ACC112 (cell line): Measurements from ENCODE around the gene CIB4.

Experiments used
- H2AFZ ChIP-seq: fragments of 200-600 bp; sonication (generic); one replicate; pipeline ENCODE4 v1.6.0; 2017; ENCODE audit warnings: antibody characterized with exemption, low read length; ENCODE audit not compliant: unreplicated experiment
- H3K27ac ChIP-seq: fragments of 200-600 bp; sonication (generic); 2 replicates; pipeline ENCODE4 v1.5.1; 2014; ENCODE audit warnings: low read depth, mild to moderate bottlenecking, antibody characterized with exemption, low read length, moderate library complexity
- H3K27me3 ChIP-seq: fragments of 200-600 bp; sonication (generic); 2 replicates; pipeline ENCODE4 v1.6.1; 2014; ENCODE audit warnings: mild to moderate bottlenecking, antibody characterized with exemption, low read length, moderate library complexity, mixed read lengths; ENCODE audit not compliant: insufficient read depth
- H3K36me3 ChIP-seq: fragments of 200-600 bp; sonication (generic); 2 replicates; pipeline ENCODE4 v1.6.1; 2016; ENCODE audit warnings: mild to moderate bottlenecking, antibody characterized with exemption, low read length, moderate library complexity, mixed read lengths; ENCODE audit not compliant: insufficient read depth
- H3K4me1 ChIP-seq: fragments of 200-600 bp; sonication (generic); one replicate; pipeline ENCODE4 v1.6.1; 2016; ENCODE audit warnings: low read length, mixed read lengths; ENCODE audit not compliant: insufficient read depth, unreplicated experiment, control insufficient read depth
- H3K4me3 ChIP-seq: fragments of 200-600 bp; sonication (generic); 2 replicates; pipeline ENCODE4 v1.5.1; 2014; ENCODE audit warnings: mild to moderate bottlenecking, low read depth, low read length
- H3K79me2 ChIP-seq: fragments of 200-600 bp; sonication (generic); one replicate; pipeline ENCODE4 v1.6.0; 2016; ENCODE audit warnings: low read length; ENCODE audit not compliant: control insufficient read depth, unreplicated experiment, insufficient read depth

CIB4 gene

DNA sequence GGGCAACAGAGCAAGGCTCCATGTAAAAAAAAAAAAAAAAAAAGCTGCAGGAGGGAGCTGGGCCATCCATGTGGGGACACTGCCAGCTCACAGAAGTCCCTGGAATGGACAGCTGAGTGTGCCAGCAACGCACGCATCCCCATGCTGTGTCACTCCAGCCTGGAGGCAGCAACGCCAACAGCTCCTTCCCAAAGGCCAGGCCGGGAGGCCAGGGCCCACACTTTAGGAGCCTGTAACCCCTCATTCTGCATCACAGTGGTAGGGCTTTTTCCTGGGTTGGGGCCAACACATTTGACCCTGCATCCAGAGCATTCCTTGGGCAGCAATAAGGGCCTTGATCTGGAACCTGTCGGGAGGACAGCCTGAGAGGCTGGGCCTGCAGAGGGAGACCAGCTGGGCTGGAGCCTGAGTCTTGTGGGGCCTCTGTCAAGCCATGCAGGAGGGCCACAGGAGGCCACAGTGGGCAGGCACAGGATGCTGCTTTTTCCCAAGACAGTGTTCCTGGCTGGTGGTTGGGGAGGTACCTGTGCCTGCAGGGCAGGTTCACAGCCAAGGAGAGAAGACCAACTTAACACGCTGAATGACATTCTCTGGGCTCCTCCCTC, 34.6 kb upstream of the CIB4 start:
- Histone ChIP-seq H3K27me3 (peaks cover 21% of the 10 kb centered on the region; the same call in 1 of the 2 replicates), H3K79me2 (no peaks in the 10 kb centered on the region), H3K36me3 (no peaks in the 10 kb centered on the region), H2AFZ (no peak overlapping the region), H3K4me1 (peaks cover 10% of the 10 kb centered on the region), H3K27ac (no peak overlapping the region), H3K4me3 (no peak overlapping the region)

GRCh38 chr2:26674771-26675170, 33.6 kb upstream of the CIB4 start:
- Histone ChIP-seq H3K36me3 (no peaks in the 10 kb centered on the region), H3K79me2 (no peaks in the 10 kb centered on the region), H3K4me1 (peaks cover 20% of the 10 kb centered on the region), H3K4me3 (no peak overlapping the region), H3K27me3 (peaks cover 12% of the 10 kb centered on the region; the same call in 1 of the 2 replicates), H2AFZ (no peak overlapping the region), H3K27ac (no peak overlapping the region)

DNA sequence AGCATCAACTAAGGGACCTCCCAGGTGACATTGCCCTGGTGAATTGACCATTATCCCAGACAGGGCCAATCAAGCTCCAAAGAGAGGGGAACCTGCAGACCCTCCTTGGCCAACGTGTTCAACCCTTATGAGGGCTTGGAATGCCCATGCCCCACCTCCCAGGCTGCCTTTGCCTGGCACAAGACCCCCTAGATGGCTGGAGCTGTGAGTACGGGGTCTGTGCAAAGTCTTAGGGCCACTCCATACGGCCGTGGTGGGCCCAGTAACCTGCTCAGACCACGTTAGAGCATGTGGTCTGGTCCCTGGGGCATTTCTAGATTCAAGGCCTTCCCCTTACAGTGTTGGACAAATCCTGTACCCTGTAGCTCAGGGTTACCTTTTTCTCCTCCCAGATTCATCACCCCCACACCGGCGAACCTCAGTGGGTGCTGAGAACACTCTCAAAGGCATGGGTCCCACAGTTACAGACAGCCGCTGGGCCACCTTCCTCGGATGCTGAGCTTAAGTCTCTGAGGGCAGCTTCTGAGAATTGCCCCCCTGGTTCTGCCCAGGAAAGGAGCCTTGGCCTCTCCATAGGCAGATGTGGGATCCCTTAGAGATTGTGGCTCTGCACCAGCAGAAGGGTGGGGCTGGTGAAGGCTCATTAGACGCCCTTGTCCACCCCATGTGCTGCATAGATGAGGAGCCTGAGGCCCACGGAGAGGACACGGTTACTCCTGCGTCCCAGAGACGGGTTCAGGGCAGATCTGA, 33.0 kb upstream of the CIB4 start:
- Histone ChIP-seq H3K36me3 (no peaks in the 10 kb centered on the region), H3K79me2 (no peaks in the 10 kb centered on the region), H3K27me3 (peaks cover 6% of the 10 kb centered on the region; the same call in 1 of the 2 replicates), H2AFZ (no peak overlapping the region), H3K27ac (no peak overlapping the region), H3K4me3 (no peak overlapping the region), H3K4me1 (peaks cover 26% of the 10 kb centered on the region)

DNA sequence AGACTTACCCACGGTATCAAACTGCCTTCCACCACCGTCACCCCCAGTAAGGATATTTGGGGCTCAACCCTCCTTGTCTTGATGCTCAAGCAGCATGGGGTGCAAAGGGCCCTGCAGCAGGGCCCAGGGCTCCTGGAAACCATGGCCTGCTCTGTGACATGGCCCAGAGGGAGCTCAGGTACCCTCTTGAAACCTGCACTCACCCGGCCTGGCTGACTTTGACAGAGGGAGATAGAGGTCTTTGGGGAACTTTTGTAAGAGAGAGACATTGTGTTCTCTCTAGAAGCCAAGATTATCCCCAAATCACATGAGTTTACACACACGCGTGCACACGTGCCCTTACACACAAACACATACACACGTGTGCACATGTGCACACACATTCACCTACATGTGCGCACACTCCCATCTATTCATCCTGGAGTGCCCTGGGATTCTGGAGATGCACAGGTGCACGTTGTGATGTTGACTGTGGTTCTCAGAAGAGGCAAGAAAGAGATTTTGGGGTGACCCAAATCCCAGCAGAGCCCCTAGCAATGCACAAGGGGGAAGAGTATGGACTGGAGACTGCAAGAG, 31.7 kb upstream of the CIB4 start:
- H3K27ac ChIP-seq: no peak overlapping the region
- no peaks in the 10 kb centered on the region for H3K79me2 ChIP-seq
- no peak overlapping the region for H3K4me3 ChIP-seq
- H2AFZ ChIP-seq: no peak overlapping the region
- peaks cover 24% of the 10 kb centered on the region for H3K4me1 ChIP-seq
- H3K27me3 ChIP-seq: 0 out of 2 replicates have a peak, but pooled peaks cover 4% of the 10 kb centered on the region
- H3K36me3 ChIP-seq: no peaks in the 10 kb centered on the region

DNA sequence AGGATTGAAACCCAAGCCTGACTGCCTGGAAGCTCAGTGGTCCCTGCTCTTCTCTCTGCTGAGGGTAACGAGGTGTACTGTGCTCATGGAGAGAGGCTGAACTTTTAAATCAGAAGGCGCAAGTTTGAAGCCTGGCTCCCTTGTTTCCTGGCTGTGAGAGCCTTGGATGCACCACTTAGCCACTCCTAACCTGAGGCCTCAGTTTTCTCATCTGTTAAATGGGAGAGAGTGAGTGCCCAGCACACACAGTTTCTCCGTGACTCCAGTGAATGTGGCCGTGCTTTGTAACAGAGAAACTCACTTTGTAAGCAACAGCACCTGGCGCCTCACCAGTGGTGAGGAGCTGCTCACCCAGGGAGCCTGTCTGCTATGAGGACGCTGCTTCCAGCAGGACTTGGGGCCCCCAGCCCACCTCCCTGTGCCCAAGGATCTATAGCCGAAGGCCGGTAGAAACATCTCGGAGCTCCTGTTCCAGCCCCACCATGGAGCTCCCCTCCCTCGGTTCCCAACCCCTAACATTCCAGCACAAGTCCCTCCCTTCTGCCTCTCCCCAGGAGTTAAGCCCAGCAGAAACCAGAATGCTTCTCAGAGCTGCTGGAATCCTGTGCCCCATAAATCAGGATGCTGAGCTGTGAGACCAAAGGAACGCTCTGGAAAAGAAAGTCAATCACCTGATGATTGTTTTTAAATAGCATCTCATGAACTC, 31.1 kb upstream of the CIB4 start:
- no peak overlapping the region for H2AFZ ChIP-seq
- H3K79me2 ChIP-seq: no peaks in the 10 kb centered on the region
- peaks cover 20% of the 10 kb centered on the region for H3K4me1 ChIP-seq
- H3K27ac ChIP-seq: no peak overlapping the region
- no peak overlapping the region for H3K4me3 ChIP-seq
- H3K36me3 ChIP-seq: no peaks in the 10 kb centered on the region
- H3K27me3 ChIP-seq: 0 out of 2 replicates have a peak, but pooled peaks cover 4% of the 10 kb centered on the region

DNA sequence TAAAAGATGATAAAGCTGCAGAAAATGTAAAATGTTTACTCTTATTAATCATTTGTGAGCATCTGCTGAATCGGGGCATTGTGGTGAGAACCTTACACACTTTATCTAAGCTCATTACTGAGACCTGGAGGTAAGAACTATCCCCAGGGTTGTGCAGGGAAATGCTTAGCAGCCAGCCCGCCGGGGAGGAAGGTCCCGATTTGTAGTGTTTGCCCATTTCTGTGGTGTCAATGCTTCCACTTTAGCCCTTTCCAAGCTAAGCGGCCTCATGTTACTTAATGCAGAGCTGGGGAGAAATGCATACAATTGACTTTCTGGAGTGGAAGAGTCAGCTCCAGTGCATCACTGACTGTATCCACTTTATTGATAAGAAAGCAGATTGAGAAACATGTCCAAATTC, 30.5 kb upstream of the CIB4 start:
- no peak overlapping the region for H2AFZ ChIP-seq
- no peak overlapping the region for H3K4me3 ChIP-seq
- no peak overlapping the region for H3K27ac ChIP-seq
- H3K79me2 ChIP-seq: no peaks in the 10 kb centered on the region
- H3K27me3 ChIP-seq: 0 out of 2 replicates have a peak, but pooled peaks cover 4% of the 10 kb centered on the region
- no peaks in the 10 kb centered on the region for H3K36me3 ChIP-seq
- peaks cover 20% of the 10 kb centered on the region for H3K4me1 ChIP-seq

DNA sequence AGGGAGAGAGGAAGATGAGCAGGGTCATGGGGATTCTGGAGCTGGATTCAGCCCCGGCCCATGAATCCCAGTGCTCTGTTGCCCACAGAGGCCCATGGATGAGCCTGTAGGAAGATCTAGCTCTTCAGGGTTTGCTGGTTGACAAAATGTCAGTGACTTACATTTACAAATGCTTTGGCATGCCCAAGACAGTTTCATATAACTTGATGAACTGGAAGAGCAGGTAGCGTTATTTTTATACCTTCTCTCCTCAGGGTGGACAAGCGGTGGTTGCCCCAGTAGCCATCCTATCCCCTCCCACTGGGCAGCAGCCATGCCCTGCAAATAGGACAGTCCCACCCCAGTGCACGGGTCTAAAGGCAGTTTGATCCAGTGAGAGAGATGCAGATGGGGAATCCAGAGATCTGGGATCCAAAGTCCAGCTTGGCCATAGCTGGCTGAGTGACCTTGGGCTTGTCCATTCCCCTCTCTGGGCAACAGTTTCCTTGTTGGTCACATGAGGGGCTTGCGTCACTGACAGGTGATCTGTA, 29.8 kb upstream of the CIB4 start:
- peaks cover 20% of the 10 kb centered on the region for H3K4me1 ChIP-seq
- no peaks in the 10 kb centered on the region for H3K36me3 ChIP-seq
- H3K27me3 ChIP-seq: 0 out of 2 replicates have a peak, but pooled peaks cover 4% of the 10 kb centered on the region
- H2AFZ ChIP-seq: no peak overlapping the region
- H3K4me3 ChIP-seq: no peak overlapping the region
- H3K79me2 ChIP-seq: no peaks in the 10 kb centered on the region
- H3K27ac ChIP-seq: no peak overlapping the region

DNA sequence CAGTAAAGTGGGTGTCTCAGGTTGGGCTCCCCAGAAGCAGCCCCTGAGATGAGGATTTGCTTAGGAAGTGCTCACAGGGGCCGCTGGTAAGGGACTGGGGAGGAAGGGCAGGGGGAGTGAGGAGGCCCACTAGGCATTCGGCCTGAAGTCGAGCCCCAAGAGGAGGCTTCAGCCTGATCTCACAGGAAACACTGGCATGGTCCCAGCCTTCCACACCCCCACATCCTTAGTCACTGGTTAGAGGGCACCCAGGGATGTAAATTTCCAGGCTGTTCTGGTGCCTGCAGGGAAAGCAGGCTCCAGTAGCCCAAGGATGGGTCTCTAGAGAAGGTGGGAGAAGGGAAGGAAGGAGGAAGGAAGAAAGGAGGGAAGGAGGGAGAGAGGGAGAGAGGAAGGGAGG, 29.0 kb upstream of the CIB4 start:
- Histone ChIP-seq H3K36me3 (no peaks in the 10 kb centered on the region), H3K27me3 (0 out of 2 replicates have a peak, but pooled peaks cover 8% of the 10 kb centered on the region), H2AFZ (no peak overlapping the region), H3K79me2 (no peaks in the 10 kb centered on the region), H3K27ac (no peak overlapping the region), H3K4me3 (no peak overlapping the region), H3K4me1 (peaks cover 20% of the 10 kb centered on the region)

GRCh38 chr2:26668856-26669750, 27.9 kb upstream of the CIB4 start:
- Histone ChIP-seq H3K79me2 (no peaks in the 10 kb centered on the region), H2AFZ (no peak overlapping the region), H3K4me3 (no peak overlapping the region), H3K27ac (no peak overlapping the region), H3K36me3 (no peaks in the 10 kb centered on the region), H3K27me3 (peaks cover 13% of the 10 kb centered on the region), H3K4me1 (peaks cover 20% of the 10 kb centered on the region)
